HG02642 (cell line): ENCODE data around the gene ZC3HAV1.
A peak's percentile ranks its signal among the peaks of the same experiment; 100 is the strongest.
"Not testable (repeated sequence)": the region's sequence is repeated elsewhere in the genome, so short reads cannot be mapped to it uniquely, and the experiment has no call there.

ENCODE experiments used
- ATAC-seq: cut with Tn5 transposase; IDR thresholded peaks from one replicate; pipeline ENCODE4 v1.9.1; 2021; ENCODE audit warnings: mild to moderate bottlenecking; ENCODE audit not compliant: unreplicated experiment, poor library complexity

ZC3HAV1 gene

GRCh38 chr7:139114018-139114417 is 4.5 kb upstream of the ZC3HAV1 start:
- no peak for ATAC-seq

- no peak for ATAC-seq
Observed at GRCh38 chr7:139112741-139113250, 3.3 kb upstream of the ZC3HAV1 start.

- no peak for ATAC-seq
Observed at GRCh38 chr7:139112316-139112715, 2.8 kb upstream of the ZC3HAV1 start.

- no peak for ATAC-seq
Observed at GRCh38 chr7:139111811-139112301, 2.3 kb upstream of the ZC3HAV1 start.

- ATAC-seq = no peak
Observed at GRCh38 chr7:139111147-139111546, 1.6 kb upstream of the ZC3HAV1 start.

GRCh38 chr7:139109983-139110411 is 477 bp upstream of the ZC3HAV1 start:
- no peak for ATAC-seq

GRCh38 chr7:139108266-139109187 is 993 bp downstream of the ZC3HAV1 start:
- peak; percentile 10 for ATAC-seq

- ATAC-seq = no peak
Observed at GRCh38 chr7:139106959-139107358, 2.6 kb downstream of the ZC3HAV1 start.

GRCh38 chr7:139106227-139106626 is 3.3 kb downstream of the ZC3HAV1 start:
- ATAC-seq = not testable (repeated sequence)

GRCh38 chr7:139105484-139105883 is 4.0 kb downstream of the ZC3HAV1 start:
- ATAC-seq = no peak

- no peak for ATAC-seq
Observed at GRCh38 chr7:139104091-139104450, 5.4 kb downstream of the ZC3HAV1 start.

GRCh38 chr7:139103057-139103815 is 6.3 kb downstream of the ZC3HAV1 start:
- no peak for ATAC-seq

GRCh38 chr7:139101637-139102158 is 7.8 kb downstream of the ZC3HAV1 start:
- ATAC-seq = not testable (repeated sequence)

GRCh38 chr7:139099172-139099947 is 10.2 kb downstream of the ZC3HAV1 start:
- no peak for ATAC-seq

- peak; percentile 99 for ATAC-seq
Observed at GRCh38 chr7:139095194-139095659, 14.3 kb downstream of the ZC3HAV1 start.

GRCh38 chr7:139094596-139094995 is 14.9 kb downstream of the ZC3HAV1 start:
- ATAC-seq = no peak

- no peak for ATAC-seq
Observed at GRCh38 chr7:139094030-139094429, 15.5 kb downstream of the ZC3HAV1 start.

- not testable (repeated sequence) for ATAC-seq
Observed at GRCh38 chr7:139093512-139093911, 16.0 kb downstream of the ZC3HAV1 start.

- ATAC-seq = no peak
Observed at GRCh38 chr7:139092090-139092796, 17.3 kb downstream of the ZC3HAV1 start.
